DND-41 (cell line): ENCODE measurements around the gene ADCY7.

Experiments used
- CTCF ChIP-seq: IDR thresholded peaks from 2 replicates; pipeline ENCODE4 v1.5.1; 2012; ENCODE audit warnings: borderline replicate concordance, low read length, moderate library complexity, mild to moderate bottlenecking; ENCODE audit not compliant: poor library complexity, severe bottlenecking; ENCODE audit errors: extremely low read depth
- EZH2 ChIP-seq: IDR thresholded peaks from 3 replicates; pipeline ENCODE4 v1.6.1; 2012; ENCODE audit warnings: borderline replicate concordance, low read depth, mild to moderate bottlenecking, moderate library complexity, low read length, inconsistent platforms; ENCODE audit not compliant: severe bottlenecking

GRCh38 chr16:50252874-50253513 is 13.4 kb upstream of the ADCY7 start:
- TF ChIP-seq CTCF: no peak
- no peak for TF ChIP-seq EZH2
